NCI-H1417 treated with DMSO at 0.1 percent for 48 hours (cell line): ENCODE results near the gene PLXDC2.
"Not testable (repeated sequence)": the region's sequence is repeated elsewhere in the genome, so short reads cannot be mapped to it uniquely, and the experiment has no call there.

Experiments used
- DNase-seq: peaks from one replicate; lab custom pipeline; 2025; lab: John Stamatoyannopoulos, UW

The PLXDC2 gene

GRCh38 chr10:20207653-20208052 is 391.4 kb downstream of the PLXDC2 start:
- DNase-seq = no peak

- DNase-seq = not testable (repeated sequence)
Observed at GRCh38 chr10:20209098-20209497, 392.9 kb downstream of the PLXDC2 start.

GRCh38 chr10:20215547-20216152 is 399.4 kb downstream of the PLXDC2 start:
- DNase-seq = no peak

GRCh38 chr10:20221356-20221755 is 405.1 kb downstream of the PLXDC2 start:
- DNase-seq = no peak

GRCh38 chr10:20228729-20229128 is 412.5 kb downstream of the PLXDC2 start:
- no peak for DNase-seq

GRCh38 chr10:20232079-20232705 is 416.0 kb downstream of the PLXDC2 start:
- no peak for DNase-seq

GRCh38 chr10:20233423-20233822 is 417.2 kb downstream of the PLXDC2 start:
- DNase-seq = no peak

GRCh38 chr10:20234579-20234978 is 418.3 kb downstream of the PLXDC2 start:
- no peak for DNase-seq

GRCh38 chr10:20237091-20237570 is 420.9 kb downstream of the PLXDC2 start:
- no peak for DNase-seq

- DNase-seq = no peak
Observed at GRCh38 chr10:20237586-20237985, 421.4 kb downstream of the PLXDC2 start.

GRCh38 chr10:20240643-20241042 is 424.4 kb downstream of the PLXDC2 start:
- no peak for DNase-seq

- no peak for DNase-seq
Observed at GRCh38 chr10:20247454-20247853, 431.2 kb downstream of the PLXDC2 start.

- DNase-seq = no peak
Observed at GRCh38 chr10:20247891-20248708, 431.9 kb downstream of the PLXDC2 start.

GRCh38 chr10:20254078-20254477 is 437.8 kb downstream of the PLXDC2 start:
- DNase-seq = no peak

GRCh38 chr10:20254497-20254896 is 438.3 kb downstream of the PLXDC2 start:
- no peak for DNase-seq

GRCh38 chr10:20256969-20257368 is 440.7 kb downstream of the PLXDC2 start:
- no peak for DNase-seq

GRCh38 chr10:20257422-20257821 is 441.2 kb downstream of the PLXDC2 start:
- DNase-seq = no peak

- DNase-seq = no peak
Observed at GRCh38 chr10:20265146-20265545, 448.9 kb downstream of the PLXDC2 start.

GRCh38 chr10:20267734-20268133 is 451.5 kb downstream of the PLXDC2 start:
- no peak for DNase-seq

- DNase-seq = no peak
Observed at GRCh38 chr10:20271490-20271889, 455.3 kb downstream of the PLXDC2 start.

- no peak for DNase-seq
Observed at GRCh38 chr10:20272608-20273007, 456.4 kb downstream of the PLXDC2 start.

- DNase-seq = no peak
Observed at GRCh38 chr10:20274571-20274970, 458.3 kb downstream of the PLXDC2 start.
